K562 treated with DMSO at 1 percent for 4 hours (cell line): ENCODE data around the gene C2CD2. TPM values are rescaled to one million over a fixed set of nuclear protein-coding genes. Genes with fewer than 3 reads are reported as not detected.

Experiments used
- total RNA-seq: library from RNA; unstranded; fragments of 300-600 nt; gene quantifications from 2 replicates; pipeline ENCODE4 v1.2.3, GENCODE V29; 2022; ENCODE audit not compliant: insufficient read depth

Gene C2CD2
- 2.6 and 8.2 TPM in 2 replicates for total RNA-seq

GRCh38 chr21:41953831-41954653 lies at the start of gene C2CD2:
C2CD2 (minus strand) TSS chr21:41954018; CDS start chr21:41953648, 370 bp downstream.

GRCh38 chr21:41879190-41879998 lies 74.4 kb downstream of the C2CD2 start, which contains the start of gene PRDM15:
PRDM15 (minus strand) TSS chr21:41879344; CDS start chr21:41860363, 18,981 bp downstream.

Other genes with a start within 250 kb of the C2CD2 start
- not detected in 2 replicates for gene RIPK4, start 187.0 kb downstream of the C2CD2 start, total RNA-seq
- 2.1 and 4.0 TPM in 2 replicates for gene PRDM15, start 74.7 kb downstream of the C2CD2 start, total RNA-seq
- gene ZBTB21, start 56.3 kb upstream of the C2CD2 start, total RNA-seq, result 6.5 and 9.8 TPM in 2 replicates
- gene UMODL1, start 117.3 kb upstream of the C2CD2 start, total RNA-seq, result not detected in 2 replicates